Activated CD8-positive, alpha-beta memory T cell treated with anti-CD3 and anti-CD28 coated beads for 36 hours (primary cell): Measurements from ENCODE around the gene DCHS2. TPM values are rescaled to one million over a fixed set of nuclear protein-coding genes. Genes with fewer than 3 reads are reported as not detected.

Source experiments
- CTCF ChIA-PET: fragments of 350-600 bp; sonication (Branson Sonifier 250); formaldehyde crosslinking; loops from one replicate; lab custom pipeline; 2021; ENCODE audit warnings: antibody characterized with exemption; lab: Charles Lee
- POLR2A ChIA-PET: fragments of 350-600 bp; sonication (Branson Sonifier 250); formaldehyde crosslinking; loops from one replicate; lab custom pipeline; 2021; ENCODE audit warnings: antibody characterized with exemption; lab: Charles Lee
- total RNA-seq, 2 experiments: library from RNA; stranded (reverse); gene quantifications; one replicate each; pipeline ENCODE4 v1.2.3, GENCODE V29; 2021

DCHS2 gene
- total RNA-seq, 2 experiments from 2014 or later: not detected

DNA sequence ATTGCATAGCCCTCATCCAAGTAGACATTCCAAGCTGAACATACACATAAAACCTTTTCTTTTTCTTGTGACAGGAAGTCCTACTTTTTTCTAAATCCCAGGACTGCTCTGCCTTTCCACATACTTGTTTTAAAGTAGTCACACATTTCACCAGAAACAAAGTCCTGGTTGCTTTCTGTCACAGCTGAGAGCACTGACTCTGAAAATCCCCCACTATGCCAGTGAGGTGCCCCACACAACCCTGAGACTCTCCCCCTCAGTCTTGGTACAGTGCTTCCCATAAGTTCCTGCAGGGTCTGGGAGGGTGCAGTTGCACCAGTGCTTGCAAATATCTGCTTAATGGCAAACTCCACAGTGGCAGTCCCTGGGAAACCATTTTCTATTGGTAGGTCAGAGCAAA is 84.2 kb downstream of the DCHS2 start:
- CTCF ChIA-PET: no interaction called here
- POLR2A ChIA-PET: no interaction called here

GRCh38 chr4:154406018-154406795 is 85.4 kb downstream of the DCHS2 start:
- CTCF ChIA-PET: no interaction called here
- POLR2A ChIA-PET: no interaction called here

DNA sequence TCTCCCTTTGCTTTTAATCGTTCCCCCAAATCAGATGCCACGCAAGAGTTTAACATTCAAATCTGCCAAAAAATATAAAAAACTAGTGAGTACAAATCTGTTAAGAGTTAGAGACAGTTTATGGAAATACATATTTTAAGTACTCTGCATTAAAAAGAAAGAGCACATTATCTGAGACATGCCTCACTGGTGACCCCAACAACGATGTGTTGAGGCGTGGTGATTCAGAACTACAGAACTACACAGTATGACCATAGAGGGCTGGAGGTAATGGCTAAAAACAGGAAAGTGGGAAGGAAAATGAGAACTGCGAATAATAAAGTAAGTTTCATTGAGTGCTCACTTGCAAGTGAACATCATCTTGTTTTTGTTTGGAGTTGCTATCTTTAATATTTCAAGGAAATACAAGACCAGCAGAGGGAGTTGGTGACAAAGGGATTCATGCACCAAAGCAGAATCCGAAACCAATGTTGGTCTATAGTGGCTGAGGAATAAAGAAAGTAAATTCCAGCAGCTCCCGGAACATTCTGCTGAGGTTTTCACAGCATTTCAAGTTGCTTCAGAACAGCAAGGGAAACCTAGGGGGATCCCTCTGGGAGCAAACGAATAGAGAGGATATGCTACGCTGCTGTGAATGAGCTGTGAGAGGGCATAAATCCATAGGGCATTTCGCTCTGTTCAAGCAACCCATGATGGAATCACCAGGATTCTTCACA is 92.2 kb downstream of the DCHS2 start:
- ChIA-PET POLR2A (no interaction called here), CTCF (no interaction called here)

- POLR2A ChIA-PET: no interaction called here
- CTCF ChIA-PET: no interaction called here
Observed at GRCh38 chr4:154390324-154390723, 101.3 kb downstream of the DCHS2 start.

GRCh38 chr4:154389148-154389547 is 102.5 kb downstream of the DCHS2 start:
- ChIA-PET CTCF (no interaction called here), POLR2A (no interaction called here)

DNA sequence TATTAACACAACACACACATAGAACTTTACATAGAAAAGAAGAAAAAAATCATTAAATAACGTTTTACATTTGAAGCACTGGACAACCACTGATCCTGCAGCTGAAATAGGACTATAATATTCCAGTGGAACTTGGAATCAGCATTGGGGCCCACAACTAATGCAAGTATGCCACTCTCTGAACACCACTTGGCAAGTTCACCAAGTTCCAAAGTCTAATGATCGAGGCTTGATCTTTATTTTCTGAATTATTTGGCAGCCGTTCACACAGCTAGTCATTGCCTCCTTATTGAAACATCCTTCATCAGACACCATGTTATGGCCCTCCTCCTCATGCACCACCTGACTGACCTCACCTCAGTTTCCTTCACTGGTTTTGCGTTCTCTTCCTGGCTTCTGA is 107.6 kb downstream of the DCHS2 start:
- ChIA-PET CTCF (no interaction called here), POLR2A (no interaction called here)

- CTCF ChIA-PET: no interaction called here
- POLR2A ChIA-PET: no interaction called here
Observed at GRCh38 chr4:154376486-154376885, 115.1 kb downstream of the DCHS2 start.

- CTCF ChIA-PET: no interaction called here
- POLR2A ChIA-PET: no interaction called here
Observed at GRCh38 chr4:154368060-154368459, 123.5 kb downstream of the DCHS2 start.

GRCh38 chr4:154367659-154368058 is 123.9 kb downstream of the DCHS2 start:
- CTCF ChIA-PET: no interaction called here
- POLR2A ChIA-PET: no interaction called here

DNA sequence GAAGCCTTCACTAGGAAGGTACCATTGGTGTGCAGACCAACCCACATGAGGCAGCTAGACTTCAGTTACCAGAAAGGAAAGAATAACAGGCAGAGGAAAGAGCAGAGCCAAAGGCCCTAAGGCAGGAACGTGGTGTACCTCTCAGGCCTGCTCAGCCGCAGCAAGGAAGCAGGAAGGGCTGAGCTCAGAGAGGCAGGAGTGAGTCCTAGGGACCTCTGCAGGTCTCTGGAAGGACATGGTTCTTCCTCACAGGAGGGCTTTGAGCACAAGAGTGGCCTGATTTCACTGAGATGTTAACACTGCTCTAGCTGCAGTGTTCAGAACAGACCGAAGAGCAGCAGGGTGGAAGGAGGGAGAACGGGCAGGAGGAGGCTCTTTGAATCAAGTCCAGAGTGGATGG is 124.6 kb downstream of the DCHS2 start:
- ChIA-PET CTCF (interaction anchor here (0.7 kb wide), 1 partner anchor 60 kb away, joined by 3 read pairs; no protein-coding TSS in a partner anchor), POLR2A (no interaction called here)

GRCh38 chr4:154364066-154364845 is 127.3 kb downstream of the DCHS2 start:
- POLR2A ChIA-PET: no interaction called here
- CTCF ChIA-PET: no interaction called here

DNA sequence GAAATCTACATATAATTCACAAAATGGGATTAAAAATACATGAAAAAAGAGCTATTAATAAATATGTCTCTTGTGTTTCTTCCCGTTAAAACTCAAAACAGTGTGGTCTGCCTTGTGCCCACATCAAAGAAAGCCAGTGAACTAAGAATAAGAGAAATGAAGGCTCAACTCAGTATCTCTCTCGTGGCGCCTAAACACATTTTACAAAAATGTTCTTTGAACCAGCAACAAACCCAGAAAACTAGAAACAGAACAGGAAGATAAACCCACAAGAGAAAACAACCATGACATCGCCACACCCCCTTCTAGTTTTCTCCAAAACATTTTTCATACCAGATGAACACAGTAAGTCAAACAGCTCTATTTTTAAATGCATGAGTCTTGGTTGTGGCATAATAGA is 130.1 kb downstream of the DCHS2 start:
- POLR2A ChIA-PET: no interaction called here
- CTCF ChIA-PET: no interaction called here

GRCh38 chr4:154360491-154360890 is 131.1 kb downstream of the DCHS2 start:
- ChIA-PET POLR2A (no interaction called here), CTCF (no interaction called here)

DNA sequence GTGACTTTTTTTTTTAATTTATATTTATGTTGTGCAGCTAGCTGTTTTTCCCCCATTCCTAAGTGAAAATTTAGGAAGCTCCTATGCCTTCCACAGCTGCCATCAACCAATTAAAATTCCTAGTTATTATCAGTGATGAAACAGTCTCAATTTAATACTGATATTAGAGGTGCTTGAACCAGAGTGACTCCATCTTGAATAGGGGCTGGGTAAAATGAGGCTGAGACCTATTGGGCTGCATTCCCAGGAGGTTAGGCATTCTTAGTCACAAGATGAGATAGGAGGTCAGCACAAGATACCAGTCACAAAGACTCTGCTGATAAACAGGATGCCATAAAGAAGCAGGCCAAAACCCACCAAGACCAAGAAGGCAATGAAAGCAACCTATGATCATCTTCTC is 136.7 kb downstream of the DCHS2 start:
- POLR2A ChIA-PET: no interaction called here
- CTCF ChIA-PET: no interaction called here

DNA sequence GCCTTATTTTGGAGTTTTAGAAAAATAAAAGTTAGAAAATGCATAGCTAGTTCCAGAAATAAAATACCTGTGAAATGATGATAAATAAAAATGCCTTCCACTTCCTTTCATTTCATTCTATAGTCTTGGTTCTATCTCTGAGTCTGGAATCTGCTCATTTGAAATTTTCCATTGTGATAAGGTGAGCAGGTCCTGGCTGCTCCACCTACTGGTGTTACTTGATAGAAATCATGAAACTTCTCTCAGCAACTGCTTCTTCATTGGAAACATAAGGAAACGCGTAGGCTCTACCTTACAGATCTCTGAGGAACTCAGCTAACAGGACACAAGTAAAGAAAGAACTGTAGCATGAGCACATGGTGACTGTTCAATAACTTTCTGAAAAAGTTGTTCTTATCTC is 141.8 kb downstream of the DCHS2 start:
- POLR2A ChIA-PET: no interaction called here
- CTCF ChIA-PET: no interaction called here

- CTCF ChIA-PET: no interaction called here
- POLR2A ChIA-PET: no interaction called here
Observed at GRCh38 chr4:154348657-154349056, 142.9 kb downstream of the DCHS2 start.

DNA sequence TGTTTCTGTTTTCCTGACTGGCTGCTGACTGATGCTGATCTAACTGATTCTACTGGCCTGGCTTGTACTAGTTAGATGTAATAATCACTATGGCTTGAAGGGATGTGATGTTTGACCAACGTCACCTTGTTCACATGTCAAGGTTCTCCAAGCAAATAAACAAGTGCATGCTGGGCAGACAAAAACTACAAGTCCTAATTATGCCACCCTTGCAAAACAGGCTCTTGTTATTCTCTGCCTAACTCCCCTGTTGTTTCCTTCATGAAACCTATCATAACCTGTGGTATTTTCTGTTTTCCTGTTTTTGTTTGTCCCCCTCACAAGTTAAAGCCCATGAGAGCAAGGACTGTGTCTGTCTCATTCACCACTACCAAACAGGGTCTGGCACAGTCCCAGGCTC is 146.2 kb downstream of the DCHS2 start:
- ChIA-PET POLR2A (no interaction called here), CTCF (no interaction called here)

GRCh38 chr4:154344686-154345085 is 146.9 kb downstream of the DCHS2 start:
- CTCF ChIA-PET: no interaction called here
- POLR2A ChIA-PET: no interaction called here

DNA sequence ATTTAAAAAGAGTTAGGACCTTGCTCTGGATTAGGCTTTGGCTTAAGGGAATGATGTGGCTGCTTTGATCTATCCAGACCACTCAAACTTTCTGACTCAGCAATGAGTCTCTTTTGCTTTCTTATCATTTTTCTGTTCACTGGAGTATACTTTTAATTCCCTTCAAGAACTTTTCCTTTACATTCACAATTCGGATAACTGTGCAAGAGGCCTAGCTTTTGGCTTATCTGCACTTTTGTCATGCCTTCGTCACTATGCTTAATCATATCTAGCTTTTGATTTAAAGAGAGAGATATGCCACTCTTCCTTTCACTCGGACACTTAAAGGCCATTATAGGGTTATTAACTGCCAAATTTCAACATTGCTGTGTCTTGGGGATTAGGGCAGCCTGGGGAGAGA is 147.9 kb downstream of the DCHS2 start:
- CTCF ChIA-PET: no interaction called here

GRCh38 chr4:154341448-154341847 is 150.2 kb downstream of the DCHS2 start:
- CTCF ChIA-PET: no interaction called here

More for the DNA sequence above, 147.9 kb downstream of the DCHS2 start:
- POLR2A ChIA-PET: no interaction called here

More at GRCh38 chr4:154341448-154341847, 150.2 kb downstream of the DCHS2 start:
- POLR2A ChIA-PET: no interaction called here
